Stimulated activated CD4-positive, alpha-beta T cell treated with anti-CD3 and anti-CD28 coated beads, Interleukin-15, amount 100 ng/mL, for 24 hours (primary cell): Measurements from ENCODE around the gene JMJD7.

ENCODE experiments used
- DNase-seq: peaks from one replicate; pipeline ENCODE4 v3.0.0-alpha.2; 2020

Gene JMJD7

GRCh38 chr15:41847206-41847605 is 19.3 kb downstream of the JMJD7 start:
- DNase-seq, result no peak

DNA sequence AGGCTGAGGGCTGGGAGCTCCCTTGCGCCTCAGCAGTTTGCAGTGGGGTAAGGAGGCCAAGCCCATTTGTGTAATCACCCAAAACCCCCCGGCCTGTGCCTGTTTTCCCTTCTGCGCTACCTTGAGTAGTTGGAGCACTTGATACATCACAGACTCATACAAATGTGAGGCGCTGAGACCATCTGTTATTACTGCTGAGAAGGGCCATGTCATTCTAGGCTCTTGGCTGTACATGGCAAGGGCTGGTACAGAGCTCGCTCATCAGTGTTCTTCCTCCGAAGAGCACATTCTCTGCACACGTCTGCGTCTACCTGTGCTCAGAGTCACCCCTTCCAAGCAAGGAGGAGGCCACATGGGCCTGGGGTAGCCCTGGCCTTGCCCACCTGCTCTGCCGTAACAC is 20.1 kb downstream of the JMJD7 start:
- DNase-seq, result no peak

- DNase-seq, result peak; percentile 69
Observed at GRCh38 chr15:41848631-41849030, 20.7 kb downstream of the JMJD7 start.

DNA sequence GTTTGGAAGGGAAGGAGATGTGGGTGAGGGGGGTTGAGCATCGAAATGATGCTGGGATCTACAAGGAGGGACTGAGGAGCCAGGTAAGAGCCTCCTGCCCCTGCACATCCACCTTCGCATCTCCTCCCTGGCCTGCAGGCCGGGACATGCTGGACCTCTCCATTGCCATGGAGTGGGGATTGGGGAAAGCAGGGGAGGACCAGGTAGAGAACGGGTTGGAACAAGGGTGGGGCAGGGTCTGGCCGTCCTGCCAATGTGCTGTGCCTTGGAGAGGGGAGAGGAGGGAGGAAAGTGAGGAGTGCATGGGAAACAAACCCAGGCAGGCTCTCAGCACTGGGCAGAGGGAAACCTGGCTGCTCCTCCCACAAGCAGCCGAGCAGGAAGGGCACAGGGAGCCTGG is 21.3 kb downstream of the JMJD7 start:
- DNase-seq, result no peak

DNA sequence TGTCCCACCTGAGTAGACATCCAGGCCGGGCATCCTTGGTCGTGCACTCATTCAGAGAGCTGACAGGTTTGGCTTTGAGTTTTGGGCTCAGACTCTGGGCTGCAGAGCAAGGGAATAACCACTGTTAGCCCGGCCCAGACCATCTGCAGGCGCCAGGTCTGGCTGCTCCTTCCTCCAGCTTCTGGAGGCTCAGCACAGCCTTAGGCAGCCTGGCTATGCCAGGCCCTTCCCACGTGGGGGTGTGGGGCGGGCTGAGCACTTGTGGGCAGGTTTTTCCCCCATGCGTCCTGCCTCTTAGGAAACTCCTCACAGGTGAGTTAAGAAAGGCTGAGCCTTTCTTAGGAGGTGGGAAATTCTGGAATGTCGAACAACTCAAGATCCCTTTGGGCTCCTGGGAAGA is 22.0 kb downstream of the JMJD7 start:
- no peak for DNase-seq

GRCh38 chr15:41850482-41851166 is 22.7 kb downstream of the JMJD7 start:
- no peak for DNase-seq

DNA sequence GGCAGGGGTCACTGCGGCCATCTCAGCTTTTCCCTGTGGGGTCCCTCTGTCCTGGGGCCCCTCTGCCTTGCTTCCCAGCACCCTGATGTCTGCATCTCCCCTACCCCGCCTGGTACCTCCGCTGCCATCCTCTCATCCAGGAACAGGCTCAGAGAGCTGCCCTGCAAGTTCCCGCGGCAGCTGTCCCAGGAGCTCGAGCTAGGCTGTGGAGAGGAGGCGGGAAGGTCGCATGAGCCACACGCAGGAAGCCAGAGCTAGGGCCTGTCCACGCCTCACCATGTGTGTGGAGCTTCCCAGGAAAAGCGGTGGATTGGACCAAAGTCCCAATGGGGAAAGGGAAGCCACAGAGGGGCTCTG is 23.3 kb downstream of the JMJD7 start:
- no peak for DNase-seq

DNA sequence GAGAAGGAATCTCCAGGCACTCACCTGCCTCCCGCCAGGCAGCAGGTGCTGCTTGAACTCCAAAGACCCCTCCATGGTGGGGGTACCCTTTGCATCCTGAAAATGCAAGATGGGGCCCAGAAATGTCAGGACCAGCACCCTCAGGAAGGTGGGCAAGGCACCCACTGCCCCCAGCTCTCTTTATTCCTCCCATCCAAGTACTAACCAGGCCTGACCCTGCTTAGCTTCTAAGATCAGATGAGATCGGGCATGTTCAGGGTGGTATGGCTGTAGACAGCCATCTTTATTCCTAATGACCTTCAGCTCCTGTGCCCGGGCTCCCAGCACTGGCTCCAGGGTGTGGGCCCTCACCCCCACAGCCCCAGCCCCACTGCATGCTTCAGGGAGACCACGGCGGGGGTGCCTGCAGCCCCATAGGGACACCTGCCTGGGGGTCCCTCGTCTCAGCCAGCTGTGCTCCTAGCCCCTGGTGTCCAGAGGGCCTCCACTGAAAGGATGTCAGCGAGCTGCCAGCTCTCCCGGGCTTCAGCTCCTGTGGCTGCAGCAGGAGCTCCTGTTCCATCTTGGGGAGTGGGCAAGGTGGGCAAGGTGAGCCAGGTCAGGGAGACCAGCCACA is 24.0 kb downstream of the JMJD7 start:
- no peak for DNase-seq

DNA sequence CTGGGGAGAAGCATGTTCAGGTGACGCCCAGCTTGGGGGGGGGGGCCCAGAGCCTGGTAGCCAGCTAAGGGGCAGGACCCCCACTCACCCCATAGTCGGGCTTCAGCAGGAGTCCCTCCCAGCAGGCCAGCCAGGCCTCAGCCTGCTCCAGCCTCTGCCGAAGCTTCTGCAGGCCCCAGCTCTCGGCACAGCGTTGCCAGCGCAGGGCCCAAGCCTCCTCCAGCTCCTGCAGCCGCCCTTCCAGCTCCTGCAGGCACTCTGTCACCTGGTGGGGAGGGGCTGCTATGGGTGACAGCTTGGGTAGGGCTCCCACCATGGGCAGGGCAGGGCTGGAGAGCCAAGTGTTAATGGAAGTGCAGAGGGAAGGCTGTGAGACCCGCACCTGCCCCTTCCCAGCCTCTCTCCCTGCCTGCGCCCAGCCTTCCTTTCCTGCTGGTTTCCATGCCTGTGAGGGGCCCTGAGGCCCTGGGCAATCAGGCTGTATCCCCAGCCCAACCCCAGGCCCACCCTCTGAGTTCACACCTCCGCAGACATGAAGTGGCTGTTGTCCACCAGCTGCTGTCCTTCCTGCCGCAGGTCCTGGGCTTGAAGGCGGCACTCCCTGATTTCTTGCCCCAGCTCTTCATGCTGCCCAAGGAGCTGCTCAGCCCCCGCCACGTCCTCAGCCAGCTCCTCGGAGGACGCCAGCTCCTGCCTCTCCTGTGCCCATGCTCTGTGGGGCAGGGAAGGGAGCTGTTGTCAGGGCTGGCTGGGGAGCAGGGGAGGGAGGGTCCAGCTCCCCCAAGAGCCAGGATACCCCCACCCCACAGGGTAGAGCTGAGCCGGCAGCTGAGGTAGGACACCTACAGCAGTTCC is 25.1 kb downstream of the JMJD7 start:
- DNase-seq, result no peak

GRCh38 chr15:41853831-41854230 is 25.9 kb downstream of the JMJD7 start:
- no peak for DNase-seq

DNA sequence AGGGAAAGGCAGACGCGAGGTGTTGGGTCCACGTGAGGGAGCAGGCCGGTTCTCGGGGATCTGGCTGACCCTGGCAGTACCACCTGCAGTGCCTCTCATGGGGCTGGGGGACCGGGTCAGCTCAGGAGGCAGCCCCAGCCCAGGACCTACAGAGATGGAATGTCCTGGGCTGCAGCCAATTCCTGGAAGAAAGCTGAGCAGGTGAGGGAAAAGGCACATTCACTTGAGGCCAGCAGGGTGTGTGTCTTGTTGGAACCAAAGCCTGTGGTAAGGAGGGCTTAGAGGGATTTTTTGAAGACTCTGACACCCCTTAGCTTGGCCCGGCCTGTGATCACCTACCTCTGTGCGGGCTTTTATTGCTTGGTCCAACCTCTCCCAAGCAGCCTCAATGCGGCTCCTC is 26.6 kb downstream of the JMJD7 start:
- DNase-seq, result no peak

- DNase-seq, result no peak
Observed at GRCh38 chr15:41855261-41855961, 27.5 kb downstream of the JMJD7 start.

- DNase-seq, result no peak
Observed at GRCh38 chr15:41856262-41856661, 28.4 kb downstream of the JMJD7 start.

GRCh38 chr15:41856716-41857115 is 28.8 kb downstream of the JMJD7 start:
- no peak for DNase-seq

- DNase-seq, result no peak
Observed at GRCh38 chr15:41857316-41857715, 29.4 kb downstream of the JMJD7 start.

DNA sequence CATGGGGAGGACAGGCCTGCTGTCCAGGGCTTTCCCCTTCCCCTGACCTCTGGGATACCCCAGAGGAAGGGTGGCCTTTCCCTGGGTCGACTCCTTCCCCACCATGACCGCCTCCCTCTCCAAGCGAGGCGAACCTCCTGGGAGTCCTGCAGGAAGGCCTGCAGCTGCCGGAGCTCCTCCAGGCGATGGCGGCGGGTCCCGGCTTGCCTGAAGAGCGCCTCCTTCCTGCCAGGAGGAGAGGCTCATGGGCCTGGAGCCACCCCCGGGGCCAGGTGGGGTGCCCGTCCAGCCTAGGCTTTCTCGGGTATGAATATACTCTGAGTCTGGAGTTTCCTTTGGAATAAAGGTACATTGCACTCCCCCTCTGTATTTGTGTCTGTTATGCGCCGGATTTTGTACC is 30.9 kb downstream of the JMJD7 start:
- no peak for DNase-seq

DNA sequence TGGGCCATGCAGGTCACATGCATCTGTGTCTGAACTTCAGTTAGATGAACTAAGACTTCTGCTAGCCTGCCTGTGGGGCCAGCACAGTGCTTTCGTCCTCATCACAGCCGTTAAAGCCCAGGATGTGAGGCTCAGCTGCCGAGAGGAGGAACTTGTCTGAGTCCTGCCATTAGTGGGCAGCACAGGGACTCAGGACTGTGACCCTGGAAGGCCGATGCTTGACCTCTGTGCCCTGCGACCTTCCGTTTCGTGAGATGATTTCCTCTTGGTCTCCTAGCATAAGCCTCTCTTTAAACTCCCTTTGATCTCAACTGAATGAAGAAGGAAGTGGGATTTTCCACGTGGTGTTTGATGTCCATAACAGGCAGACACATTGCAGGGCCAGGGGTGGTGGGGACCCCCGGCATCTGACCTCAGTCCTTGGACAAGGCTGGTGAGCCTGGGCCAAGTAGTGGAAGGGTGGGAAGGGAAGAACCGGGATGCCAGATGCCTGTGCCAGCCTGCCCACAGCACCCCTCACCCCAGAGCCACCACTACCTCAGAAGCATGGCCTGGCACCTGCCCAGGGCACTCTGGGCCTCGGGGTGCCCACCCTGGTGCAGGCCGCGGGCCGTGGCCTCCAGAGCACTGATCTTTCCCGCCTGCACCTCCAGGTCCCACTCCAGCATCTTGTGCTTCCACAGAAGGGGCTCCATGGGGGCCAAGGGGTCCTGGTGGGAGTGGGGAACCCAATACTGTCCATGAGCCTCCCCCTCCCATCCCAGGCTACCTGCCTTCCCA is 32.3 kb downstream of the JMJD7 start:
- no peak for DNase-seq

DNA sequence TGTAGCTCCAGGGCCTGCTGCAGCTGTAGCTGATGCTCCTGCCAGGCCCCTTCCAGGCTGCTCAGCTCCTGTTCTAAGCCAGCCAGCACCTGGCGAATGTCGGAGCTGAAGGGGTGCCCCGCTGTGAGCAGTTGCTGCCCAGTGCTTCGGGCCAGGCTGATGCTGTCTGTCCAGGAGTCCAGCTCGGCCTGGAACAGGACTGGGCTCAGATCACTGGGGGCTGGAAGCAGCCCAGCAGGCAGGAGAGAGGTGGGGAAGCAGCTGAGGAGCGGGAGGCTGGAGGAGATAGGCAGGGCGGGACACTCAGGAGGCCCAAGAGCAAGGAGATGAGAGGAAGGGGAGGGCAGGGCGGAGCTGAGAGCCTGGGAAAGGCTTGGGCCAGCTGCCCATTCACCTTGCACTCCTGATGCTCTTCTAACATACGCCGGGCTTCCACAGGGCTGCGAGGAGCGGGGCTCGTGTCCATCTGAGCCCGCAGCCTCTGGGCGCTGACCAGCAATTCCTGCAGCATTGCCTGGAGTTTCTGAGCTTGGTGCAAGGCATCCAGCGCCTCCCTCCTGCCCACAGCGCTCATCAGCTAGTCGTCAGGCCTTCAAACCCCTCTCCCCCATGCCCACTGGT is 34.0 kb downstream of the JMJD7 start:
- DNase-seq, result no peak

DNA sequence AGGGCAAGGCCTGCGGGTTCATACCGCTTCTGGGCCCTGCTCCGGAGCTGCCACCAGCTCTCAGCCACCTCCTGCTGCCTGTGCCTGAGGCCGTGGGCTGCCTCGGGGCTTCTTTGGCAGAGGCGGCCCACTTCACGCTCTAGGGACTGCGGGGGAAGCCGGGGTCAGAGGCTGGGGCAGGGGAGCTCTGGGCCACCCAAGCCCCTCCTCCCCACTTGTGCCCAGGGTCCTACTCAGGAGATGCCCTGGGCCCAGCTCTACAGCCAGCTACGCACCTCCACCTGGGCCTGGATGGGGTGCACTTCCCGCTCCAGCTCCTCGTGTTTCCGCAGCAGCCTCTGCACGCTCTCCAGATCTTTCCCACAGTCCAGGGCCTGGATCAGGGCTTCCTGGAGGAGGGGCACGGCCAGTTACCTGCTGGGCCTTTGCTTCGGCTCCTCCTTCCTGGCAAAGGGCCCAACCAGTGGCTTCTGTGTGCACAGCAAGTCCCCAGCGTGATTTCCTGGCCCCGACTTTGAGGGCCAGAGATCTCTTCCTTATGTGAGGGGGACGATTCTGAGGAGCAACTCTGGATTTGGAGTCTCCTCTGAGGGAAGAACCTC is 34.7 kb downstream of the JMJD7 start:
- DNase-seq, result no peak

DNA sequence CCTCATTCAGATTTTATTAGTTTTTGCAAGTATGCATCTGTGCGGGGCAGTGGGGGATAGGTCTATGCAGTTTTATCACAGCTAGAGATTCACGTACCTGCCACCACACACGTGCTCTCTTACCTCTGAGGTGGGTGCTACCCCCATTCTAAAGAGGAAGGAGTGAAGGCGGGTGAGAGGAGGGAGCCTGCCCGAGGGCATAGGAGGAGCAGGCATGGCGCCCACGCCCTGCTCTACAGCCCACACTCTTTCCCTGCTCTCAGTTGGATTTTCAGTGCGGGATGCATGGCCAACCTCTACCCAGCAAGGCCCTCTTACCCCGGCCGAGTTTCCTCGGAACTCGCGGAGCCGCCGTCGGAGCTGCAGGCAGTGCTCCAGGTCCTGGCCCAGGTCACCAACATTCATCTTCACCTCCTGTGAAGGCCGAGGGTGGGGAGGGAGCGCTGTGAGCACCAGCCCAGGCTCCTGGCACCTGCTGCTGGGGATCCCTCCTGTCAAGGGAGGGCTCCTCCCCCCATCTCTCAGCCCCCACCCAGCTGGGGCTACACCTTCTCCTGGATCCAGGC is 37.7 kb downstream of the JMJD7 start:
- DNase-seq, result no peak

DNA sequence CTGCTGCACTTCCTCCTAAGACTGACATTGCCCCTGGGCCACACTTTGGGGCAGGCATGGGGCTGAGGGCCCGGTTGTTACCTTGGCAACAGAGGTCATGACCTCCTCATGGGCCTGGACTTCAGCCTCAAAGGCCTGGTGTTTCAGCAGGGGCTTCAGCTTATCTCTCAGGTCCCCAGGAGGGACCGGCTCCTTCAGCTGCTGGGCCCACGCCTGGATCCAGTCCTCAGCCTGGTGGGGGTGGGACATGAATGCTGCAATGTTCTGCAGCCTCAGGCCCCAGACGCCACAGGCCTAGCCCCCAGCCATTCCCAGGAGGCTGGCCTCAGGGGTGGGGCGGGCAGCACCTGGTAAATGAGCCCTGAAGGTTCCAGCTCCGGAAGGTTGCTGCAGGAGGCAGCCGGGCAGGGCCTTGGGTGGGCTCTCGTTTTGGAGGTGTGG is 38.4 kb downstream of the JMJD7 start:
- DNase-seq, result no peak
